ENCODE results near the gene NAB1.
"Not testable (repeated sequence)": the region's sequence is repeated elsewhere in the genome, so short reads cannot be mapped to it uniquely, and the experiment has no call there.

The NAB1 gene

GRCh38 chr2:190607657-190608357 is 41.1 kb upstream of the NAB1 start:
- no peak for TF ChIP-seq CTCF (conservative IDR thresholded peaks at IDR 0.05; ENCODE audit: control insufficient read depth, insufficient read depth, low read depth, low read length)
- H3K4me3 ChIP-seq (ENCODE audit: control insufficient read depth, low read depth, low read length), result no peak overlapping the region
- DNase-seq (ENCODE audit: low read depth), result peak; percentile 44

- not testable (repeated sequence) for DNase-seq (ENCODE audit: low read depth); H3K4me3 ChIP-seq (ENCODE audit: control insufficient read depth, low read depth, low read length)
Measured at GRCh38 chr2:190608863-190609262, 40.0 kb upstream of the NAB1 start.

GRCh38 chr2:190609397-190609796 is 39.5 kb upstream of the NAB1 start:
- not testable (repeated sequence) for H3K4me3 ChIP-seq (ENCODE audit: control insufficient read depth, low read depth, low read length); DNase-seq (ENCODE audit: low read depth)

- DNase-seq (ENCODE audit: low read depth); H3K4me3 ChIP-seq (ENCODE audit: control insufficient read depth, low read depth, low read length): not testable (repeated sequence)
Measured at GRCh38 chr2:190610528-190610927, 38.4 kb upstream of the NAB1 start.

GRCh38 chr2:190615555-190616200 is 33.2 kb upstream of the NAB1 start:
- no peak overlapping the region for H3K4me3 ChIP-seq (ENCODE audit: control insufficient read depth, low read depth, low read length)
- TF ChIP-seq CTCF (conservative IDR thresholded peaks at IDR 0.05; ENCODE audit: control insufficient read depth, insufficient read depth, low read depth, low read length), result no peak
- no peak for DNase-seq (ENCODE audit: low read depth)

- no peak overlapping the region for H3K4me3 ChIP-seq (ENCODE audit: control insufficient read depth, low read depth, low read length)
- no peak for DNase-seq (ENCODE audit: low read depth)
- no peak for TF ChIP-seq CTCF (conservative IDR thresholded peaks at IDR 0.05; ENCODE audit: control insufficient read depth, insufficient read depth, low read depth, low read length)
Measured at GRCh38 chr2:190618030-190618429, 30.9 kb upstream of the NAB1 start.

GRCh38 chr2:190625691-190626090 is 23.2 kb upstream of the NAB1 start:
- no peak for TF ChIP-seq CTCF (conservative IDR thresholded peaks at IDR 0.05; ENCODE audit: control insufficient read depth, insufficient read depth, low read depth, low read length)
- H3K4me3 ChIP-seq (ENCODE audit: control insufficient read depth, low read depth, low read length), result no peak overlapping the region
- DNase-seq (ENCODE audit: low read depth), result no peak

- H3K4me3 ChIP-seq (ENCODE audit: control insufficient read depth, low read depth, low read length), result no peak overlapping the region
- no peak for TF ChIP-seq CTCF (conservative IDR thresholded peaks at IDR 0.05; ENCODE audit: control insufficient read depth, insufficient read depth, low read depth, low read length)
- DNase-seq (ENCODE audit: low read depth), result peak; percentile 49
Measured at GRCh38 chr2:190626641-190627210, 22.2 kb upstream of the NAB1 start.

Data from fibroblast of mammary gland (primary cell).